H1 (cell line): ENCODE results near the gene TPO. TPM values are rescaled to one million over a fixed set of nuclear protein-coding genes. Genes with fewer than 3 reads are reported as not detected.

Source experiments
- CTCF ChIA-PET: fragments of 300-600 bp; sonication (Branson Sonifier 250); formaldehyde crosslinking; loops from one replicate; lab custom pipeline; 2021; ENCODE audit not compliant: partially characterized antibody; lab: Charles Lee
- POLR2A ChIA-PET: fragments of 300-600 bp; sonication (Branson Sonifier 250); formaldehyde crosslinking; loops from one replicate; lab custom pipeline; 2021; ENCODE audit warnings: inconsistent platforms; ENCODE audit not compliant: partially characterized antibody; lab: Charles Lee
- DNase-seq, 2 experiments: peaks; one replicate each; pipeline versions ENCODE4 v3.0.0 to v3.0.0-alpha.2; 2010 to 2022; ENCODE audit warnings: low spot score in 2 of 2, low read depth in 1 of 2, mixed read lengths in 1 of 2
- FAIRE-seq: peaks from 2 replicates; lab custom pipeline; 2011; peaks lifted over from hg19 to GRCh38; lab: Jason Lieb, UNC
- H2AFZ ChIP-seq: 2 replicates; pipeline ENCODE4 v1.8.1; 2012; ENCODE audit warnings: low read length, inconsistent platforms
- H2AK5ac ChIP-seq: 2 replicates; pipeline ENCODE4 v1.6.1; 2013; ENCODE audit warnings: low read depth, low read length
- H2BK120ac ChIP-seq: replicated peaks from 2 replicates; pipeline ENCODE3; 2013; ENCODE audit warnings: low read depth, low read length, inconsistent platforms
- H2BK12ac ChIP-seq: 2 replicates; pipeline ENCODE4 v1.6.1; 2013; ENCODE audit warnings: low read depth, low read length
- H2BK15ac ChIP-seq: 2 replicates; pipeline ENCODE4 v1.6.1; 2013; ENCODE audit warnings: low read length
- H2BK20ac ChIP-seq: 2 replicates; pipeline ENCODE4 v1.6.1; 2013; ENCODE audit warnings: low read length
- H2BK5ac ChIP-seq: 2 replicates; pipeline ENCODE4 v1.6.1; 2013; ENCODE audit warnings: low read depth, low read length
- H3K14ac ChIP-seq: 2 replicates; pipeline ENCODE4 v1.6.1; 2013; ENCODE audit warnings: inconsistent platforms; ENCODE audit not compliant: insufficient read length
- H3K18ac ChIP-seq: 2 replicates; pipeline ENCODE4 v1.6.1; 2013; ENCODE audit warnings: low read length; ENCODE audit errors: extremely low read depth
- H3K23ac ChIP-seq: 2 replicates; pipeline ENCODE4 v1.6.1; 2013; ENCODE audit warnings: inconsistent platforms; ENCODE audit not compliant: insufficient read length
- H3K23me2 ChIP-seq: 2 replicates; pipeline ENCODE4 v1.6.1; 2013; ENCODE audit warnings: low read depth, low read length
- H3K27ac ChIP-seq: 2 replicates; pipeline ENCODE4 v1.6.1; 2011; ENCODE audit warnings: low read depth, low read length, inconsistent platforms
- H3K27me3 ChIP-seq, 4 experiments: replicated peaks in 1 of 4; 1 replicate in 1 of 4; 2 replicates in 3 of 4; pipeline versions ENCODE4 v1.6.1 to v1.8.1; 2011 to 2013; ENCODE audit warnings: low read length in 3 of 4, mild to moderate bottlenecking in 3 of 4, inconsistent platforms in 2 of 4, mixed read lengths in 2 of 4, moderate library complexity in 1 of 4; ENCODE audit not compliant: control insufficient read depth in 3 of 4, insufficient read depth in 3 of 4; ENCODE audit errors: extremely low read depth in 1 of 4
- H3K36me3 ChIP-seq, 4 experiments: 2 replicates each; pipeline versions ENCODE4 v1.6.1 to v1.8.1; 2011 to 2013; ENCODE audit warnings: mild to moderate bottlenecking in 4 of 4, low read length in 3 of 4, moderate library complexity in 2 of 4, control low read depth in 1 of 4, inconsistent platforms in 1 of 4; ENCODE audit not compliant: insufficient read depth in 4 of 4, control insufficient read depth in 2 of 4
- H3K4ac ChIP-seq: replicated peaks from 2 replicates; pipeline ENCODE3; 2013; ENCODE audit warnings: low read length, low read depth, mixed read lengths, inconsistent platforms; ENCODE audit not compliant: insufficient read length
- H3K4me1 ChIP-seq, 4 experiments: replicated peaks in 1 of 4; 1 replicate in 1 of 4; 2 replicates in 3 of 4; pipeline versions ENCODE4 v1.6.1 to v1.8.1; 2011 to 2013; ENCODE audit warnings: low read length in 3 of 4, inconsistent platforms in 2 of 4, mixed read lengths in 1 of 4; ENCODE audit not compliant: insufficient read depth in 4 of 4, control insufficient read depth in 3 of 4
- H3K4me2 ChIP-seq, 2 experiments: 2 replicates each; pipeline versions ENCODE4 v1.6.1 to v1.8.1; 2011 to 2013; ENCODE audit warnings: low read depth in 2 of 2, low read length in 2 of 2, control low read depth in 1 of 2, inconsistent platforms in 1 of 2, mild to moderate bottlenecking in 1 of 2; ENCODE audit not compliant: insufficient read depth in 1 of 2
- H3K4me3 ChIP-seq, 4 experiments: fragments of 200-600, 300-600 bp in 1 of 4; sonication (generic), shearing (Covaris generic), sonication (Bioruptor Twin) in 1 of 4; 2 replicates each; pipeline versions ENCODE4 v1.5.1 to v1.8.1; 2011 to 2016; ENCODE audit warnings: low read length in 4 of 4, low read depth in 3 of 4, control low read depth in 2 of 4, inconsistent platforms in 2 of 4, mild to moderate bottlenecking in 2 of 4, mixed read lengths in 1 of 4, moderate library complexity in 1 of 4; ENCODE audit not compliant: insufficient read depth in 2 of 4; ENCODE audit errors: extremely low read depth in 1 of 4
- H3K56ac ChIP-seq: replicated peaks from 2 replicates; pipeline ENCODE3; 2013; ENCODE audit warnings: low read depth, mild to moderate bottlenecking, mixed read lengths, low read length, inconsistent platforms; ENCODE audit not compliant: insufficient read length
- H3K79me1 ChIP-seq: 2 replicates; pipeline ENCODE4 v1.6.1; 2013; ENCODE audit warnings: low read depth, low read length, control low read depth
- H3K79me2 ChIP-seq, 2 experiments: 2 replicates each; pipeline versions ENCODE4 v1.6.1 to v1.8.1; 2012 to 2013; ENCODE audit warnings: low read length in 2 of 2, mild to moderate bottlenecking in 2 of 2, inconsistent platforms in 1 of 2; ENCODE audit not compliant: insufficient read depth in 2 of 2, control insufficient read depth in 1 of 2
- H3K9ac ChIP-seq, 4 experiments: replicated peaks in 1 of 4; 1 replicate in 1 of 4; 2 replicates in 3 of 4; pipeline versions ENCODE4 v1.6.1 to v1.8.1; 2011 to 2013; ENCODE audit warnings: low read depth in 3 of 4, low read length in 3 of 4, control low read depth in 2 of 4, mild to moderate bottlenecking in 2 of 4, moderate library complexity in 2 of 4, inconsistent platforms in 1 of 4; ENCODE audit errors: extremely low read depth in 1 of 4
- H3K9me3 ChIP-seq, 2 experiments: 2 replicates each; pipeline versions ENCODE4 v1.6.1 to v1.8.1; 2012 to 2013; ENCODE audit warnings: mild to moderate bottlenecking in 2 of 2, moderate library complexity in 2 of 2, control low read depth in 1 of 2, inconsistent platforms in 1 of 2, low read depth in 1 of 2, low read length in 1 of 2, mixed read lengths in 1 of 2; ENCODE audit not compliant: insufficient read depth in 2 of 2
- H4K20me1 ChIP-seq, 2 experiments: replicated peaks in 1 of 2; 2 replicates each; pipeline versions ENCODE3 to v1.8.1; 2011 to 2013; ENCODE audit warnings: inconsistent platforms in 2 of 2, low read length in 2 of 2, mild to moderate bottlenecking in 1 of 2; ENCODE audit not compliant: insufficient read depth in 2 of 2, control insufficient read depth in 1 of 2
- H4K5ac ChIP-seq: 2 replicates; pipeline ENCODE4 v1.6.1; 2013; ENCODE audit warnings: low read length, low read depth, mixed read lengths, inconsistent platforms; ENCODE audit not compliant: insufficient read length
- H4K8ac ChIP-seq: 2 replicates; pipeline ENCODE4 v1.8.0; 2013; ENCODE audit warnings: mild to moderate bottlenecking, moderate library complexity, low read length, inconsistent platforms; ENCODE audit not compliant: insufficient read depth; ENCODE audit errors: extremely low read depth
- H4K91ac ChIP-seq: replicated peaks from 2 replicates; pipeline ENCODE3; 2013; ENCODE audit warnings: low read length, mixed read lengths, inconsistent platforms; ENCODE audit not compliant: insufficient read length
- BACH1 ChIP-seq: IDR thresholded peaks from 2 replicates; pipeline ENCODE4 v1.6.1; 2012; ENCODE audit warnings: low read length, improper control_type of control experiment
- CBX8 ChIP-seq: fragments of 300-800, 300-1000 bp; sonication (generic); IDR thresholded peaks from 2 replicates; pipeline ENCODE4 v1.7.1; 2016; ENCODE audit warnings: low read depth, low read length, borderline replicate concordance
- EGR1 ChIP-seq: IDR thresholded peaks from 2 replicates; pipeline ENCODE4 v1.6.1; 2011; ENCODE audit warnings: low read depth, low read length, borderline replicate concordance
- EP300 ChIP-seq, 2 experiments: IDR thresholded peaks; 1 replicate in 1 of 2; 2 replicates in 1 of 2; pipeline ENCODE4 v1.6.1; 2011 to 2012; ENCODE audit warnings: low read depth in 2 of 2, low read length in 2 of 2, mild to moderate bottlenecking in 2 of 2, borderline replicate concordance in 1 of 2, inconsistent platforms in 1 of 2, moderate library complexity in 1 of 2
- JUN ChIP-seq: IDR thresholded peaks from 2 replicates; pipeline ENCODE4 v1.6.1; 2011; ENCODE audit warnings: low read depth, mild to moderate bottlenecking, improper control_type of control experiment, low read length
- KDM5A ChIP-seq: fragments of 200-600 bp; IDR thresholded peaks from 2 replicates; pipeline ENCODE4 v1.7.1; 2012; ENCODE audit warnings: mild to moderate bottlenecking, low read length, inconsistent platforms, mixed read lengths
- MAFK ChIP-seq: IDR thresholded peaks from 2 replicates; pipeline ENCODE4 v1.6.1; 2012; ENCODE audit warnings: low read depth, mild to moderate bottlenecking, improper control_type of control experiment, low read length
- SAP30 ChIP-seq: fragments of 300-600 bp; sonication (generic); IDR thresholded peaks from 2 replicates; pipeline ENCODE4 v1.7.1; 2012; ENCODE audit warnings: low read length, moderate library complexity, mild to moderate bottlenecking, inconsistent platforms; ENCODE audit not compliant: insufficient read depth, insufficient replicate concordance
- SIN3A ChIP-seq, 2 experiments: IDR thresholded peaks in 1 of 2; conservative IDR thresholded peaks in 1 of 2; 2 replicates each; pipeline ENCODE4 v1.6.1; 2011 to 2012; ENCODE audit warnings: low read length in 2 of 2, improper control_type of control experiment in 1 of 2, low read depth in 1 of 2, mild to moderate bottlenecking in 1 of 2
- SP2 ChIP-seq: IDR thresholded peaks from 2 replicates; pipeline ENCODE4 v1.6.1; 2012; ENCODE audit warnings: mild to moderate bottlenecking, low read length, inconsistent platforms
- SRF ChIP-seq: IDR thresholded peaks from 2 replicates; pipeline ENCODE4 v1.6.1; 2011; ENCODE audit warnings: mild to moderate bottlenecking, low read depth, low read length, moderate library complexity
- WGBS, 2 experiments: shearing (Covaris generic) in 1 of 2; methylation state at CpG; one replicate each; pipeline versions ENCODE4 v1.1.6 to v1.1.7; 2013 to 2015; ENCODE audit warnings: low lambda C conversion rate in 2 of 2, mixed read lengths in 2 of 2, inconsistent platforms in 1 of 2, low coverage in 1 of 2, missing lambda C conversion rate in 1 of 2; ENCODE audit not compliant: insufficient replicate concordance in 2 of 2, insufficient coverage in 1 of 2, insufficient read length in 1 of 2; ENCODE audit errors: extremely low coverage in 1 of 2, missing lambda C conversion rate in 1 of 2; 5-methylcytosine and 5-hydroxymethylcytosine counted together
- polyA plus RNA-seq, 7 experiments: library from polyadenylated mRNA; depleted of rRNA in 3 of 7; stranded (reverse) in 5 of 7; unstranded in 2 of 7; fragments of >200 nt in 5 of 7; fragments of 200-250 nt in 2 of 7; gene quantifications; 1 replicate in 5 of 7; 2 replicates in 1 of 7; 4 replicates in 1 of 7; pipeline versions ENCODE4 v1.2.1 to v1.2.3, GENCODE V29; 2011 to 2013; ENCODE audit warnings: missing spikeins in 2 of 7, mixed read lengths in 2 of 7
- total RNA-seq: library from RNA; stranded (reverse); fragmentation: NEBNext Ultra II Directional; extraction: Animal tissue kit (Norgen Biotek cat#: 25700); gene quantifications from 2 replicates; pipeline ENCODE4 v1.2.1, GENCODE V29; 2021

TPO gene
- total and polyA plus RNA-seq, 2 of the 8 experiments (the other 6 are each of a cell fraction or from before 2014, with no cell fraction given) = not detected

GRCh38 chr2:1369905-1370304, 43.4 kb upstream of the TPO start:
- Histone ChIP-seq H3K9me3 (no peaks in the 10 kb centered on the region), H3K79me2 (no peaks in the 10 kb centered on the region), H3K36me3 (no peaks in the 10 kb centered on the region), H2AK5ac (no peak overlapping the region), H3K56ac (no peak overlapping the region), H3K27me3 (no peaks in the 10 kb centered on the region), H3K4me1 (peaks cover 0 to 3% (median under 1%) of the 10 kb centered on the region in 4 experiments; a peak in 1 of 7 replicates), H3K18ac (no peak overlapping the region), H4K5ac (no peak overlapping the region), H3K4me3 (no peak overlapping the region), H2BK5ac (no peak overlapping the region), H2BK12ac (no peak overlapping the region), H2BK15ac (no peak overlapping the region), H4K91ac (no peak overlapping the region), H3K14ac (no peak overlapping the region), H3K23ac (no peak overlapping the region), H3K4ac (no peak overlapping the region), H2AFZ (no peak overlapping the region), H2BK120ac (no peak overlapping the region), H3K79me1 (no peaks in the 10 kb centered on the region), H4K20me1 (no peaks in the 10 kb centered on the region), H3K23me2 (no peaks in the 10 kb centered on the region), H3K9ac (no peak overlapping the region), H3K27ac (no peak overlapping the region), H2BK20ac (no peak overlapping the region), H3K4me2 (no peak overlapping the region), H4K8ac (no peak overlapping the region)
- FAIRE-seq (no peak), DNase-seq (no peak)
- ChIA-PET POLR2A (interaction anchor here (1.3 kb wide), 1 partner anchor 90 kb away, joined by 3 read pairs; no protein-coding TSS in a partner anchor), CTCF (no interaction called here)
- 88% methylated on average over 10 of the region's 10 CpGs; no CpG with 5 or more reads in 1 of the 2 experiments for WGBS, 2 experiments
- TF ChIP-seq SIN3A (conservative IDR thresholded peaks at IDR 0.05 in 1 of 2, IDR thresholded peaks at IDR 0.05 in 1 of 2; ENCODE audit: low read depth in 1 of 2, low read length in 2 of 2) = no peak
- no peak for TF ChIP-seq EGR1
- no peak for TF ChIP-seq KDM5A
- TF ChIP-seq SAP30 = no peak
- no peak for TF ChIP-seq JUN
- TF ChIP-seq MAFK = no peak
- no peak for TF ChIP-seq SRF
- TF ChIP-seq CBX8 = no peak
- no peak for TF ChIP-seq EP300 (IDR thresholded peaks at IDR 0.05; ENCODE audit: borderline replicate concordance in 1 of 2, low read depth in 2 of 2, low read length in 2 of 2)
- no peak for TF ChIP-seq SP2
- TF ChIP-seq BACH1 = no peak
